ENCODE results near the gene MYRFL. TPM values are rescaled to one million over a fixed set of nuclear protein-coding genes. Genes with fewer than 3 reads are reported as not detected.

MYRFL gene
- total RNA-seq, 1 donor from 2014 or later, result 0.26 TPM

GRCh38 chr12:69906411-69907216, 81.6 kb downstream of the MYRFL start:
- no peak for TF ChIP-seq CTCF (IDR thresholded peaks at IDR 0.05; ENCODE audit: insufficient read depth, low read length, severe bottlenecking)
- no peak overlapping the region for H3K4me3 ChIP-seq (ENCODE audit: low read depth, low read length)
- no peaks in the 10 kb centered on the region for H3K36me3 ChIP-seq (ENCODE audit: control insufficient read depth, insufficient read depth, low read length)
- H3K27me3 ChIP-seq (ENCODE audit: control insufficient read depth, insufficient read depth, low read length), result no peaks in the 10 kb centered on the region
- DNase-seq (ENCODE audit: low read depth), result no peak
- peak; percentile 83 for FAIRE-seq

- DNase-seq (ENCODE audit: low read depth), result peak; percentile 64
These were observed 83.2 kb downstream of the MYRFL start for GRCh38 chr12:69908203-69908602.

GRCh38 chr12:69910694-69911093, 85.7 kb downstream of the MYRFL start:
- DNase-seq (ENCODE audit: low read depth) (no peak), FAIRE-seq (no peak)
- no peaks in the 10 kb centered on the region for H3K36me3 ChIP-seq (ENCODE audit: control insufficient read depth, insufficient read depth, low read length)
- H3K27me3 ChIP-seq (ENCODE audit: control insufficient read depth, insufficient read depth, low read length), result no peaks in the 10 kb centered on the region
- no peak for TF ChIP-seq CTCF (IDR thresholded peaks at IDR 0.05; ENCODE audit: insufficient read depth, low read length, severe bottlenecking)
- H3K4me3 ChIP-seq (ENCODE audit: low read depth, low read length), result no peak overlapping the region

More at GRCh38 chr12:69908203-69908602, 83.2 kb downstream of the MYRFL start:
- no peak for TF ChIP-seq CTCF (IDR thresholded peaks at IDR 0.05; ENCODE audit: insufficient read depth, low read length, severe bottlenecking)
- FAIRE-seq, result no peak
- H3K27me3 ChIP-seq (ENCODE audit: control insufficient read depth, insufficient read depth, low read length), result no peaks in the 10 kb centered on the region
- H3K4me3 ChIP-seq (ENCODE audit: low read depth, low read length), result no peak overlapping the region
- H3K36me3 ChIP-seq (ENCODE audit: control insufficient read depth, insufficient read depth, low read length), result no peaks in the 10 kb centered on the region

- no peak for FAIRE-seq
- DNase-seq (ENCODE audit: low read depth), result no peak
- Histone ChIP-seq H3K4me3 (ENCODE audit: low read depth, low read length) (no peak overlapping the region), H3K36me3 (ENCODE audit: control insufficient read depth, insufficient read depth, low read length) (no peaks in the 10 kb centered on the region), H3K27me3 (ENCODE audit: control insufficient read depth, insufficient read depth, low read length) (no peaks in the 10 kb centered on the region)
- TF ChIP-seq CTCF (IDR thresholded peaks at IDR 0.05; ENCODE audit: insufficient read depth, low read length, severe bottlenecking), result no peak
These were observed 88.5 kb downstream of the MYRFL start for GRCh38 chr12:69913526-69913925.

GRCh38 chr12:69915964-69916363, 90.9 kb downstream of the MYRFL start:
- TF ChIP-seq CTCF (IDR thresholded peaks at IDR 0.05; ENCODE audit: insufficient read depth, low read length, severe bottlenecking), result no peak
- FAIRE-seq, result no peak
- DNase-seq (ENCODE audit: low read depth), result no peak
- Histone ChIP-seq H3K36me3 (ENCODE audit: control insufficient read depth, insufficient read depth, low read length) (no peaks in the 10 kb centered on the region), H3K4me3 (ENCODE audit: low read depth, low read length) (no peak overlapping the region), H3K27me3 (ENCODE audit: control insufficient read depth, insufficient read depth, low read length) (no peaks in the 10 kb centered on the region)
